DND-41 (cell line): ENCODE data around the gene DHDDS.

Experiments used
- ATAC-seq: fragments of 200-7000 bp; cut with Tn5 transposase; 3 replicates; pipeline ENCODE4 v1.9.1; 2021; ENCODE audit warnings: low read depth; ENCODE audit not compliant: insufficient read depth
- DNase-seq: peaks from one replicate; pipeline ENCODE4 v3.0.0-alpha.2; 2020
- H2AFZ ChIP-seq: 2 replicates; pipeline ENCODE4 v1.6.0; 2012; ENCODE audit warnings: low read depth, low read length
- H3K27ac ChIP-seq: 2 replicates; pipeline ENCODE4 v1.5.1; 2012; ENCODE audit warnings: low read length, inconsistent platforms
- H3K27me3 ChIP-seq: fragments of 200-600 bp; sonication (generic); 2 replicates; pipeline ENCODE4 v1.6.0; 2012; ENCODE audit warnings: low read length, mild to moderate bottlenecking, inconsistent platforms; ENCODE audit not compliant: insufficient read depth, poor library complexity
- H3K36me3 ChIP-seq: 2 replicates; pipeline ENCODE4 v1.5.1; 2012; ENCODE audit warnings: low read length, inconsistent platforms; ENCODE audit not compliant: insufficient read depth
- H3K4me1 ChIP-seq: 2 replicates; pipeline ENCODE4 v1.5.1; 2012; ENCODE audit warnings: mild to moderate bottlenecking, low read length; ENCODE audit not compliant: insufficient read depth
- H3K4me2 ChIP-seq: 2 replicates; pipeline ENCODE4 v1.6.0; 2012; ENCODE audit warnings: mild to moderate bottlenecking, moderate library complexity, low read length, inconsistent platforms; ENCODE audit not compliant: insufficient read depth
- H3K4me3 ChIP-seq, 2 experiments: fragments of 200-600 bp in 1 of 2; shearing (Covaris generic) in 1 of 2; 2 replicates each; pipeline ENCODE4 v1.5.1; 2012 to 2016; ENCODE audit warnings: inconsistent platforms in 2 of 2, low read length in 2 of 2, mild to moderate bottlenecking in 2 of 2, low read depth in 1 of 2, moderate library complexity in 1 of 2
- H3K79me2 ChIP-seq: 2 replicates; pipeline ENCODE4 v1.6.0; 2012; ENCODE audit warnings: low read length, inconsistent platforms; ENCODE audit not compliant: insufficient read depth
- H3K9ac ChIP-seq: 2 replicates; pipeline ENCODE4 v1.6.0; 2012; ENCODE audit warnings: low read depth, mild to moderate bottlenecking, inconsistent platforms, low read length, moderate library complexity
- H3K9me3 ChIP-seq: 2 replicates; pipeline ENCODE4 v1.5.1; 2012; ENCODE audit warnings: low read length, moderate library complexity, mild to moderate bottlenecking, inconsistent platforms; ENCODE audit not compliant: insufficient read depth, severe bottlenecking
- H4K20me1 ChIP-seq: 2 replicates; pipeline ENCODE4 v1.6.0; 2012; ENCODE audit warnings: low read length; ENCODE audit not compliant: insufficient read depth
- CTCF ChIP-seq: IDR thresholded peaks from 2 replicates; pipeline ENCODE4 v1.5.1; 2012; ENCODE audit warnings: borderline replicate concordance, low read length, moderate library complexity, mild to moderate bottlenecking; ENCODE audit not compliant: poor library complexity, severe bottlenecking; ENCODE audit errors: extremely low read depth
- EZH2 ChIP-seq: IDR thresholded peaks from 3 replicates; pipeline ENCODE4 v1.6.1; 2012; ENCODE audit warnings: borderline replicate concordance, low read depth, mild to moderate bottlenecking, moderate library complexity, low read length, inconsistent platforms; ENCODE audit not compliant: severe bottlenecking

The DHDDS gene

GRCh38 chr1:26412180-26412840 is 19.8 kb upstream of the DHDDS start:
- Histone ChIP-seq H2AFZ (no peak overlapping the region), H3K27me3 (peaks cover 4% of the 10 kb centered on the region), H4K20me1 (peaks cover 9% of the 10 kb centered on the region; the same call in 1 of the 2 replicates), H3K27ac (no peak overlapping the region), H3K4me1 (no peaks in the 10 kb centered on the region), H3K79me2 (no peaks in the 10 kb centered on the region), H3K36me3 (no peaks in the 10 kb centered on the region), H3K4me2 (no peak overlapping the region), H3K4me3 (no peak overlapping the region), H3K9me3 (no peaks in the 10 kb centered on the region), H3K9ac (no peak overlapping the region)
- no peak for TF ChIP-seq CTCF
- TF ChIP-seq EZH2: no peak
- ATAC-seq (no peak), DNase-seq (no peak)

GRCh38 chr1:26413031-26413430 is 19.1 kb upstream of the DHDDS start:
- ATAC-seq (no peak), DNase-seq (no peak)
- no peaks in the 10 kb centered on the region for H3K79me2 ChIP-seq
- H3K4me2 ChIP-seq: no peak overlapping the region
- H3K27me3 ChIP-seq: peaks cover 4% of the 10 kb centered on the region
- no peak overlapping the region for H3K27ac ChIP-seq
- no peak overlapping the region for H3K9ac ChIP-seq
- H3K4me1 ChIP-seq: no peaks in the 10 kb centered on the region
- no peak for TF ChIP-seq EZH2
- no peaks in the 10 kb centered on the region for H3K9me3 ChIP-seq
- no peak overlapping the region for H2AFZ ChIP-seq
- H4K20me1 ChIP-seq: peaks cover 9% of the 10 kb centered on the region; the same call in 1 of the 2 replicates
- H3K4me3 ChIP-seq: no peak overlapping the region
- H3K36me3 ChIP-seq: no peaks in the 10 kb centered on the region

GRCh38 chr1:26417111-26417759 is 14.9 kb upstream of the DHDDS start:
- Histone ChIP-seq H4K20me1 (peaks cover 5% of the 10 kb centered on the region; the same call in 1 of the 2 replicates), H3K36me3 (no peaks in the 10 kb centered on the region), H3K79me2 (no peaks in the 10 kb centered on the region), H3K4me2 (no peak overlapping the region), H3K27me3 (peaks cover 4% of the 10 kb centered on the region), H2AFZ (no peak overlapping the region), H3K9ac (no peak overlapping the region), H3K27ac (no peak overlapping the region), H3K9me3 (no peaks in the 10 kb centered on the region), H3K4me3 (no peak overlapping the region), H3K4me1 (no peaks in the 10 kb centered on the region)
- TF ChIP-seq EZH2: no peak
- peak; percentile 95 for TF ChIP-seq CTCF
- DNase-seq (peak; percentile 81), ATAC-seq (peak; percentile 100)

- no peak overlapping the region for H2AFZ ChIP-seq
- no peak overlapping the region for H3K4me3 ChIP-seq
- no peaks in the 10 kb centered on the region for H3K36me3 ChIP-seq
- H3K9me3 ChIP-seq: no peaks in the 10 kb centered on the region
- DNase-seq: no peak
- no peaks in the 10 kb centered on the region for H3K27me3 ChIP-seq
- TF ChIP-seq EZH2 (no peak), CTCF (no peak)
- H3K27ac ChIP-seq: no peak overlapping the region
- no peaks in the 10 kb centered on the region for H3K79me2 ChIP-seq
- H3K4me2 ChIP-seq: no peak overlapping the region
- ATAC-seq: no peak
- no peaks in the 10 kb centered on the region for H3K4me1 ChIP-seq
- H3K9ac ChIP-seq: no peak overlapping the region
- H4K20me1 ChIP-seq: no peaks in the 10 kb centered on the region; the same call in 1 of the 2 replicates
These were observed 13.2 kb upstream of the DHDDS start for GRCh38 chr1:26418865-26419349.
